Loucy (cell line): Measurements from ENCODE around the gene MACROH2A1.

Experiments
- EZH2phosphoT487 ChIP-seq: fragments of 200-600 bp; IDR thresholded peaks from 2 replicates; pipeline ENCODE4 v1.6.1; 2018; ENCODE audit warnings: antibody characterized with exemption, mild to moderate bottlenecking, moderate library complexity, borderline replicate concordance
- TF ChIP-seq, protein P1 (sequence below): fragments of 200-600 bp; sonication (generic); conservative IDR thresholded peaks from 2 replicates; pipeline ENCODE4 v1.5.1; 2014; ENCODE audit warnings: mild to moderate bottlenecking, antibody characterized with exemption, low read length

DNA sequence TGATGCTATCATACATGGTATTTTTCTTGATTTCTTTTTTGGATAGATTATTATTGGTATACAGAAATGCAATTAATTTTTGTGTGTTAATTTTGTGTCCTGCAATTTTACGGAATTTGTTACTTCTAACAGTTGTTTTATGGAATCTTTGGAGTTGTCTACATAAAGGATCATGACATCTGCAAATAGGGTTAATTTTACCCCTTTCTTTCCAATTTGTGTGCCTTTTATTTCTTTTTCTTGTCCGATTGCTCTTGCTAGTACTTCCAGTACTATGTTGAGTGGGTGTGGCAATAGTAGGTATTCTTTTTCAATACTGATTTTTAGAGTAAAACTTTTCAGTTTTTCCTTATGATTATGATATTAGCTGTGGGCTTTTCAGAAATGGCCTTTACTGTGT, 111.5 kb downstream of the MACROH2A1 start:
- TF ChIP-seq, protein P1, sequence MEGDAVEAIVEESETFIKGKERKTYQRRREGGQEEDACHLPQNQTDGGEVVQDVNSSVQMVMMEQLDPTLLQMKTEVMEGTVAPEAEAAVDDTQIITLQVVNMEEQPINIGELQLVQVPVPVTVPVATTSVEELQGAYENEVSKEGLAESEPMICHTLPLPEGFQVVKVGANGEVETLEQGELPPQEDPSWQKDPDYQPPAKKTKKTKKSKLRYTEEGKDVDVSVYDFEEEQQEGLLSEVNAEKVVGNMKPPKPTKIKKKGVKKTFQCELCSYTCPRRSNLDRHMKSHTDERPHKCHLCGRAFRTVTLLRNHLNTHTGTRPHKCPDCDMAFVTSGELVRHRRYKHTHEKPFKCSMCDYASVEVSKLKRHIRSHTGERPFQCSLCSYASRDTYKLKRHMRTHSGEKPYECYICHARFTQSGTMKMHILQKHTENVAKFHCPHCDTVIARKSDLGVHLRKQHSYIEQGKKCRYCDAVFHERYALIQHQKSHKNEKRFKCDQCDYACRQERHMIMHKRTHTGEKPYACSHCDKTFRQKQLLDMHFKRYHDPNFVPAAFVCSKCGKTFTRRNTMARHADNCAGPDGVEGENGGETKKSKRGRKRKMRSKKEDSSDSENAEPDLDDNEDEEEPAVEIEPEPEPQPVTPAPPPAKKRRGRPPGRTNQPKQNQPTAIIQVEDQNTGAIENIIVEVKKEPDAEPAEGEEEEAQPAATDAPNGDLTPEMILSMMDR, result no peak
- no peak for TF ChIP-seq EZH2phosphoT487
